ENCODE results near the gene DEPDC5.

DNA sequence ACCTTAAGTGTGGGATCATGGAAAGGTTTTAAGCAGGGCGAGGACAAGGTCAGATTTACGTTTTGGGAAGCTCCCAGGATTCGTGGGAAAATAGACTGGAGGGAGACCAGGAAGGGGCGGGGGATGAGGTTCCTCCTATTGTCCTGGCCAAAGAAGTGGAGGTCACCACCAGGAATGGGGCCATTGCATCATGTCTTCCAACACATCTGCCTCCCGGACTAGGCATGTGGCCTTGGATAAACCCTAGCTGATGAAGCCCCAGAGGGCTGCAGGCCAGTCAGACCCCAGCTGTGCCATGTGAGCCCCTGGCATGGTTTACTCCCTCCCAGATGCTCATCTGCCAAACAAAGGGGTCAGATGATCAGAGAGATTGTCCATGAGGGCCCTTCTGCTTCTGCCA, 179.0 kb downstream of the DEPDC5 start:
- TF ChIP-seq EZH2 (IDR thresholded peaks at IDR 0.05; ENCODE audit: insufficient read depth, poor library complexity, severe bottlenecking) (no peak), EZH2phosphoT487 (IDR thresholded peaks at IDR 0.05; ENCODE audit: insufficient read depth, low read depth) (no peak)

Data from GM23248 (cell line).